Measurements from ENCODE around the gene TMEFF2. TPM values are rescaled to one million over a fixed set of nuclear protein-coding genes. Genes with fewer than 3 reads are reported as not detected.

The TMEFF2 gene
- total and polyA plus RNA-seq, 2 of the 8 experiments (the other 6 are each of a cell fraction or from before 2014, with no cell fraction given): 0.91 to 3.7 TPM

- TF ChIP-seq BACH1 (IDR thresholded peaks at IDR 0.05; ENCODE audit: low read length) (no peak), RBBP5 (IDR thresholded peaks at IDR 0.05; ENCODE audit: borderline replicate concordance, low read depth, low read length) (no peak), MAFK (IDR thresholded peaks at IDR 0.05; ENCODE audit: low read depth, low read length) (no peak), KDM1A (IDR thresholded peaks at IDR 0.05; ENCODE audit: borderline replicate concordance, low read length) (no peak), SIX5 (IDR thresholded peaks at IDR 0.05; ENCODE audit: low read depth, low read length) (no peak), SRF (IDR thresholded peaks at IDR 0.05; ENCODE audit: low read depth, low read length) (no peak), CBX5 (IDR thresholded peaks at IDR 0.05; ENCODE audit: low read depth, low read length) (no peak), BCL11A (IDR thresholded peaks at IDR 0.05; ENCODE audit: low read depth in 2 of 2, low read length in 2 of 2) (no peak), TAF1 (IDR thresholded peaks at IDR 0.05; ENCODE audit: low read depth, low read length) (no peak), JUND (IDR thresholded peaks at IDR 0.05; ENCODE audit: low read length) (no peak), TCF12 (IDR thresholded peaks at IDR 0.05; ENCODE audit: low read depth, low read length) (no peak), TBP (IDR thresholded peaks at IDR 0.05; ENCODE audit: low read depth, low read length) (no peak), SIRT6 (IDR thresholded peaks at IDR 0.05; ENCODE audit: low read length) (no peak), TEAD4 (IDR thresholded peaks at IDR 0.05; ENCODE audit: low read depth, low read length) (no peak), ATF3 (IDR thresholded peaks at IDR 0.05; ENCODE audit: insufficient read depth, low read depth, low read length) (no peak)
- no peak overlapping the region for H3K4me3 ChIP-seq (ENCODE audit: extremely low read depth in 1 of 4, insufficient read depth in 2 of 4, low read depth in 3 of 4, low read length in 4 of 4)
- H3K18ac ChIP-seq (ENCODE audit: extremely low read depth, low read length): no peak overlapping the region
- ChIA-PET CTCF (ENCODE audit: partially characterized antibody) (interaction anchor here (0.6 to 10.9 kb wide), 6 partner anchors 14 to 320 kb away, joined by 3 to 171 read pairs (median 4); partner anchors contain the start of gene CAVIN2), POLR2A (ENCODE audit: partially characterized antibody) (no interaction called here)
- no peaks in the 10 kb centered on the region for H3K23me2 ChIP-seq (ENCODE audit: low read depth, low read length)
- no peaks in the 10 kb centered on the region for H4K20me1 ChIP-seq (replicated peaks in 1 of 2; ENCODE audit: control insufficient read depth in 1 of 2, insufficient read depth in 2 of 2, low read length in 2 of 2)
- DNase-seq (ENCODE audit: low read depth in 1 of 2, low spot score in 2 of 2) (no peak), FAIRE-seq (no peak)
- no peak overlapping the region for H4K5ac ChIP-seq (ENCODE audit: insufficient read length, low read depth, low read length)
- no peaks in the 10 kb centered on the region for H3K9me3 ChIP-seq (ENCODE audit: insufficient read depth in 2 of 2, low read depth in 1 of 2, low read length in 1 of 2)
- no peak overlapping the region for H3K9ac ChIP-seq (replicated peaks in 1 of 4; ENCODE audit: extremely low read depth in 1 of 4, low read depth in 3 of 4, low read length in 3 of 4)
- H3K36me3 ChIP-seq (ENCODE audit: control insufficient read depth in 2 of 4, insufficient read depth in 4 of 4, low read length in 3 of 4): no peaks in the 10 kb centered on the region
- no peak overlapping the region for H3K23ac ChIP-seq (ENCODE audit: insufficient read length)
- no peak overlapping the region for H3K4me2 ChIP-seq (ENCODE audit: insufficient read depth in 1 of 2, low read depth in 2 of 2, low read length in 2 of 2)
- no peak overlapping the region for H3K27ac ChIP-seq (ENCODE audit: low read depth, low read length)
- H3K4ac ChIP-seq (replicated peaks; ENCODE audit: insufficient read length, low read depth, low read length): no peak overlapping the region
- H3K79me1 ChIP-seq (ENCODE audit: low read depth, low read length): no peaks in the 10 kb centered on the region
- no peak overlapping the region for H2AK5ac ChIP-seq (ENCODE audit: low read depth, low read length)
- H4K91ac ChIP-seq (replicated peaks; ENCODE audit: insufficient read length, low read length): no peak overlapping the region
- H2BK15ac ChIP-seq (ENCODE audit: low read length): no peak overlapping the region
- no peak overlapping the region for H2BK12ac ChIP-seq (ENCODE audit: low read depth, low read length)
- no peaks in the 10 kb centered on the region for H3K4me1 ChIP-seq (replicated peaks in 1 of 4; ENCODE audit: control insufficient read depth in 3 of 4, insufficient read depth in 4 of 4, low read length in 3 of 4)
- 86% methylated on average over 1 of the region's 1 CpG; no CpG with 5 or more reads in 1 of the 2 experiments for whole genome bisulfite sequencing, 2 experiments (ENCODE audit: extremely low coverage in 1 of 2, insufficient coverage in 1 of 2, insufficient read length in 1 of 2, insufficient replicate concordance in 2 of 2, low coverage in 1 of 2, low lambda C conversion rate in 2 of 2, missing lambda C conversion rate in 1 of 2)
- H2BK20ac ChIP-seq (ENCODE audit: low read length): no peak overlapping the region
- no peak overlapping the region for H3K14ac ChIP-seq (ENCODE audit: insufficient read length)
- H3K27me3 ChIP-seq (replicated peaks in 1 of 4; ENCODE audit: control insufficient read depth in 3 of 4, extremely low read depth in 1 of 4, insufficient read depth in 3 of 4, low read length in 3 of 4): no peaks in the 10 kb centered on the region
- H2BK5ac ChIP-seq (ENCODE audit: low read depth, low read length): no peak overlapping the region
- H3K79me2 ChIP-seq (ENCODE audit: control insufficient read depth in 1 of 2, insufficient read depth in 2 of 2, low read length in 2 of 2): no peaks in the 10 kb centered on the region
- H2AFZ ChIP-seq (ENCODE audit: low read length): no peak overlapping the region
- H4K8ac ChIP-seq (ENCODE audit: extremely low read depth, insufficient read depth, low read length): no peak overlapping the region
- H2BK120ac ChIP-seq (replicated peaks; ENCODE audit: low read depth, low read length): no peak overlapping the region
- H3K56ac ChIP-seq (replicated peaks; ENCODE audit: insufficient read length, low read depth, low read length): no peak overlapping the region
Measured at GRCh38 chr2:192155511-192156118, 39.1 kb downstream of the TMEFF2 start.

Measured in H1 (cell line).